ENCODE data around the gene LFNG.

The LFNG gene

DNA sequence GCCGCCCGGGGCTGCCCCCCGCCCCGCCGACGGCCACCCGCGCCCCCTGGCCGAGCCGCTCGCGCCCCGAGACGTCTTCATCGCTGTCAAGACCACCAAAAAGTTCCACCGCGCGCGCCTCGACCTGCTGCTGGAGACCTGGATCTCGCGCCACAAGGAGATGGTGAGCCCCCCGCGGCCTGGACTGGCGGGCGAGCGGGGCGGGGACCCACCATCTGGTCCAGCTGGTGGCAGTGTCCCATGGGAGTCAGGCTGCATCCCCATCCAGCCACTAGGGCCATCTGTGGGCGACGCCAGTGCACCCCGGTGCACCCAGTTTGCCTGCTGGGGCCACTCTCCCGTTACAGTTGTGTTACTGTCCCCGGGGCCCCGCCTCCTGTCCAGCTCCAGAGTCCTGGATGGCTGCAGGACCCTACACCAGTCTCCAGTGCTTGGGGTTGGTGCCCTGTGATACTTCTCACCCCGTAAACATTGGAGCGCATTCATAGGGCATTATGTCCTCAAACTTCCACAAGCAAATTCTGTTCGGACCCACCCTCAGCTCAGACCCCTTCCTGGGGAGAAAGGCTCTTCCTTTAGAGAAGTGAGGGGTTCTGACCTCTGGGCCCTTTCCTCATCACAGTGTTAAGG, 672 bp downstream of the LFNG start:
- H3K4me3 Mint-ChIP-seq: peak overlapping the region; percentile 85
- peaks cover 17% of the 10 kb centered on the region for H3K27me3 Mint-ChIP-seq (ENCODE audit: low read depth, poor library complexity)
- TF ChIP-seq, protein P1, sequence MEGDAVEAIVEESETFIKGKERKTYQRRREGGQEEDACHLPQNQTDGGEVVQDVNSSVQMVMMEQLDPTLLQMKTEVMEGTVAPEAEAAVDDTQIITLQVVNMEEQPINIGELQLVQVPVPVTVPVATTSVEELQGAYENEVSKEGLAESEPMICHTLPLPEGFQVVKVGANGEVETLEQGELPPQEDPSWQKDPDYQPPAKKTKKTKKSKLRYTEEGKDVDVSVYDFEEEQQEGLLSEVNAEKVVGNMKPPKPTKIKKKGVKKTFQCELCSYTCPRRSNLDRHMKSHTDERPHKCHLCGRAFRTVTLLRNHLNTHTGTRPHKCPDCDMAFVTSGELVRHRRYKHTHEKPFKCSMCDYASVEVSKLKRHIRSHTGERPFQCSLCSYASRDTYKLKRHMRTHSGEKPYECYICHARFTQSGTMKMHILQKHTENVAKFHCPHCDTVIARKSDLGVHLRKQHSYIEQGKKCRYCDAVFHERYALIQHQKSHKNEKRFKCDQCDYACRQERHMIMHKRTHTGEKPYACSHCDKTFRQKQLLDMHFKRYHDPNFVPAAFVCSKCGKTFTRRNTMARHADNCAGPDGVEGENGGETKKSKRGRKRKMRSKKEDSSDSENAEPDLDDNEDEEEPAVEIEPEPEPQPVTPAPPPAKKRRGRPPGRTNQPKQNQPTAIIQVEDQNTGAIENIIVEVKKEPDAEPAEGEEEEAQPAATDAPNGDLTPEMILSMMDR (IDR thresholded peaks at IDR 0.05): no peak
- no peak for DNase-seq
- H3K27ac Mint-ChIP-seq: no peak overlapping the region
- H3K36me3 Mint-ChIP-seq (ENCODE audit: low read depth): no peaks in the 10 kb centered on the region
- no peaks in the 10 kb centered on the region for H3K9me3 Mint-ChIP-seq
- peaks cover 50% of the 10 kb centered on the region for H3K4me1 Mint-ChIP-seq

DNA sequence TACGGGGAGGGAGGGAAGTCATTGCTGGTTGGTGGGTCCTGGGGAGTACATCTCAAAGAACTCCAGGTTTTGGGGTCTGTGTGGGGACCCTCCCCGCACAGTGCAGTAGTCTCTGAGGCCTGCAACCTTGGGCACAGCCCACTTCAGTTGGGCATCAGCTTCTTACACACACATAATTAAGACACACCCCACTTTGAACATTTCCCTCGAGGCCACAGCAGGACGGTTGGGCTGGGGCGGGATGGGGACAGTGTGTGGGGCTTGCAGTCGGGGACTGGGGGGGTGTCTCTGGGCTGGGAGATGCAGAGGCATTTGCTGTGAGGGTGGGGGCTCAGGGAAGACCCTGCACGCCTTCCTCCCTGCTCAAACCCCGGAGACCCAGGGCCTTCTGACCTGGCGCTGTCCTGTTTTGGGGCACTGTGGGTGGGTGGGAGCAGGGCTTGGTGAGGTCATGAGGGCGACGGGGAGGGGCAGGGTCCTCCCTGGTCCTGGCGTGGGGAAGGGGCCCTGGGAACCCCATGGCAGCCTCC, 1.3 kb downstream of the LFNG start:
- TF ChIP-seq, protein P1 (IDR thresholded peaks at IDR 0.05): no peak
- no peak overlapping the region for H3K27ac Mint-ChIP-seq
- peaks cover 17% of the 10 kb centered on the region for H3K27me3 Mint-ChIP-seq (ENCODE audit: low read depth, poor library complexity)
- H3K4me3 Mint-ChIP-seq: peak overlapping the region; percentile 85
- H3K9me3 Mint-ChIP-seq: no peaks in the 10 kb centered on the region
- no peaks in the 10 kb centered on the region for H3K36me3 Mint-ChIP-seq (ENCODE audit: low read depth)
- DNase-seq: no peak
- H3K4me1 Mint-ChIP-seq: peaks cover 53% of the 10 kb centered on the region

DNA sequence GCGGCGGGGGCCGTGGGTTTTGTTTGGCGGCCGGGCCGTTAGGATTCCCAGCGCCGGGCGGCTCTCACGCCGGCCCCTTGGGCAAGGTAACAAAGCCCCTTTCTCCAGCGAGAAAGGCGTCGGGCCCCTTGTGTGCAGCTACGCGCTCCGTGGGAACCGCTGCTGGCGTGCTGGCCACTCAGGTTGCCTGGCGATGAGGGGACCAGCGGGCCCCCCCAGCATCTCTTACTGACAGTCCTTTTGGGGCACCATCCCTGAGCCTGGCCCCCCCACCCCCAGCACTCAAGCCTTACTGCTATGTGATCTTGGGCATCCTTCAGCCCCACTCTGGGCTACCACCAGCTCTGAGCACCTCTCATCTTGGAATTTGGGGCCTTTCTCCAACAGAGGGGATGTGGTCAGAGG, 1.8 kb downstream of the LFNG start:
- Mint-ChIP-seq H3K4me3 (peak overlapping the region; percentile 76), H3K4me1 (peaks cover 52% of the 10 kb centered on the region), H3K9me3 (no peaks in the 10 kb centered on the region), H3K27ac (no peak overlapping the region), H3K27me3 (ENCODE audit: low read depth, poor library complexity) (peaks cover 14% of the 10 kb centered on the region), H3K36me3 (ENCODE audit: low read depth) (no peaks in the 10 kb centered on the region)
- TF ChIP-seq, protein P1 (IDR thresholded peaks at IDR 0.05): no peak
- no peak for DNase-seq

DNA sequence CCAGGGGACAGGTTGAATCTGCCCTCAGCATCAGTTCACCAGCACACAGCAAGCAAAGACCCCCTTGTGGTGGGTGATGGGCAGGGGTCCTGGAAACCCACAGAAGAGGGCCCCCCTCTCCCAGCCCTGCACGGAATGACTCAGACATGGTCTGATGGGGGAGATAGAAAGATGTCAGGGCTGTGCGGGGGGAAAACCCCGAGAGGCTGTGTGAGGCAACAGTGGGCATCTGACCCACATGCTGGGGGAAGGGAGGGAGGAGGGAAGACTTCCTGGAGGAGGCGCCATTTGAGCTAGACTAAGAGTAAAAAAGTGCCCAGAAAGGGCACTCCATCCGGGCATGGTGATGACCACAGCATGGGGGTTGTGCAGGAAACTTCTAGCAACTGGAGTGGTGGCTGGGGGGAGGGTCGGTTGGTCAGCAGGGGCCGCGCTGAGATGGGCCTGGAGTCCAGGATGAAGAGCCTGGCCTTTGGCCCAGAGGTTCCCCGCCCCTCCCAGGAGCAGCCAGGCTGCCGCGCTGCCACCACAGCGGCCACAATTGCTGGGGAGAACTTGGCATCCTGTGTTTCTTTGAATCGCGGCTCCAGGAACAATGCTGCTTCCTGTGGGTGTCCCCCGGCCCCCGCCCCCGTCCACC, 2.5 kb downstream of the LFNG start:
- Mint-ChIP-seq H3K4me1 (peaks cover 48% of the 10 kb centered on the region), H3K27ac (no peak overlapping the region), H3K36me3 (ENCODE audit: low read depth) (no peaks in the 10 kb centered on the region), H3K4me3 (peak overlapping the region; percentile 76), H3K9me3 (no peaks in the 10 kb centered on the region), H3K27me3 (ENCODE audit: low read depth, poor library complexity) (peaks cover 12% of the 10 kb centered on the region)
- no peak for DNase-seq
- TF ChIP-seq, protein P1 (IDR thresholded peaks at IDR 0.05): no peak

DNA sequence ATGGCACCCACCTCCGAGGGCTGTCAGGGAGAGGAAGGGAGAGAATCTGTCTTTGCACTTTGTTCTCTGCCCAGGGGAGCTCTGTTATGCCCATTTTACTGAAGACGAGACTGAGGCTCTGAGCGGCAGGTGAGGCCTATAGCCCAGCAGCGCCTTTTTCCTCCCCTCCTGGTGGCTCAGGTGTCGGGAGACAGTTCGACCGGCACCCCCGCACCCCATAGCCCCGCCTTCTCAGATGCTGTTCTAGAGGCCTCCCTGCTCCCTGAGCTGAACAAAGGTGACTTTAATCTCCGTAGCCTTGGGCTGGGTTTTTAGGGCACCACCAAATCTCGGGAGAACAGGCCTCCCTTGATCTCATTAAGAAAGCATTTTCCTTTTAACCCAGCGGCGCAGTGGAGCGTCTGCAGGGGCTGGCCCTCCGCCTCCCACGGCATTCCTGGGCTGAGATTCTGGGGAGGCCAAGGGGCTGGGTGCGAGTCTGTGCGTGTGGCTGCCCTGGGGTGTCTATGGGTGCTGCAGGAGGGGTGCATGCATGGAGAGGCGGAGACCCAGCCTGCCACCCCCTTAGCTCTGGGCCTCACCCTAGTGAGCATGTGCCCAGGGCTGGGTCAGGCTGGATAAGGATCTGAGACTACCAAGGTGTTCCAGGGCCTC, 3.3 kb downstream of the LFNG start:
- Mint-ChIP-seq H3K4me3 (peak overlapping the region; percentile 71), H3K9me3 (no peaks in the 10 kb centered on the region), H3K4me1 (peaks cover 44% of the 10 kb centered on the region), H3K27ac (no peak overlapping the region), H3K27me3 (ENCODE audit: low read depth, poor library complexity) (peaks cover 8% of the 10 kb centered on the region), H3K36me3 (ENCODE audit: low read depth) (no peaks in the 10 kb centered on the region)
- DNase-seq: no peak
- TF ChIP-seq, protein P1 (IDR thresholded peaks at IDR 0.05): no peak

Data from nephron progenitor cell (in vitro differentiated cells).